Measurements from ENCODE around the gene SRRM2. TPM values are rescaled to one million over a fixed set of nuclear protein-coding genes. Genes with fewer than 3 reads are reported as not detected.

The SRRM2 gene
- total RNA-seq, 2 experiments from 2014 or later = 1,187 to 1,199 TPM

DNA sequence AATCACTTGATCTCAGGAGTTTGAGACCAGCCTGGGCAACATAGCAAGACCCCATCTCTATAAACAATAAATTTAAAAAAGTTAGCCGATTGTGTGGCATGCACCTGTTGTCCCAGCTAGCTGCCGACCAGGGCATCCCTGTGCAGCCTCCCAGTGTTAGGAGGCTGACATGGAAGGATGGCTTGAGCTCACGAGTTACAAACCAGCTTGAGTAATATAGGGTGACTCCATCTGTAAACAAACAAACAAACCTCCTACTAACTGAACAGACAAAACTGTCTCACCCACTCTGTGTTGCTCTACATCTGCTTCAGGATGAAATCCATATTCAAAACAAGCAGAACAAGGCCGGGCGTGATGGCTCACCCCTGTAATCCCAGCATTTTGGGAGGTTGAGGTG lies 25.5 kb upstream of the SRRM2 start:
- ATAC-seq (ENCODE audit: poor library complexity) (no peak), DNase-seq (no peak)
- Mint-ChIP-seq H3K4me1 (ENCODE audit: low read depth) (no peaks in the 10 kb centered on the region), H3K4me3 (no peak overlapping the region), H3K9me3 (no peaks in the 10 kb centered on the region), H3K27me3 (peaks cover 10% of the 10 kb centered on the region), H3K27ac (no peak overlapping the region), H3K36me3 (ENCODE audit: low read depth) (no peaks in the 10 kb centered on the region)
- intact Hi-C loops (cut with DNase I, micrococcal nuclease) = no loop called here
- POLR2A ChIA-PET = no interaction called here
- CTCF ChIA-PET = no interaction called here
- no peak overlapping the region for H3K4me3 ChIP-seq (ENCODE audit: low read length)
- no peaks in the 10 kb centered on the region for H3K36me3 ChIP-seq (ENCODE audit: insufficient read depth, low read length)
- H3K9me3 ChIP-seq (ENCODE audit: control insufficient read depth in 1 of 2, insufficient read depth in 1 of 2, low read length in 2 of 2) = no peaks in the 10 kb centered on the region
- peaks cover under 1% of the 10 kb centered on the region for H3K4me1 ChIP-seq (ENCODE audit: insufficient read depth, low read length)
- TF ChIP-seq, protein P1, sequence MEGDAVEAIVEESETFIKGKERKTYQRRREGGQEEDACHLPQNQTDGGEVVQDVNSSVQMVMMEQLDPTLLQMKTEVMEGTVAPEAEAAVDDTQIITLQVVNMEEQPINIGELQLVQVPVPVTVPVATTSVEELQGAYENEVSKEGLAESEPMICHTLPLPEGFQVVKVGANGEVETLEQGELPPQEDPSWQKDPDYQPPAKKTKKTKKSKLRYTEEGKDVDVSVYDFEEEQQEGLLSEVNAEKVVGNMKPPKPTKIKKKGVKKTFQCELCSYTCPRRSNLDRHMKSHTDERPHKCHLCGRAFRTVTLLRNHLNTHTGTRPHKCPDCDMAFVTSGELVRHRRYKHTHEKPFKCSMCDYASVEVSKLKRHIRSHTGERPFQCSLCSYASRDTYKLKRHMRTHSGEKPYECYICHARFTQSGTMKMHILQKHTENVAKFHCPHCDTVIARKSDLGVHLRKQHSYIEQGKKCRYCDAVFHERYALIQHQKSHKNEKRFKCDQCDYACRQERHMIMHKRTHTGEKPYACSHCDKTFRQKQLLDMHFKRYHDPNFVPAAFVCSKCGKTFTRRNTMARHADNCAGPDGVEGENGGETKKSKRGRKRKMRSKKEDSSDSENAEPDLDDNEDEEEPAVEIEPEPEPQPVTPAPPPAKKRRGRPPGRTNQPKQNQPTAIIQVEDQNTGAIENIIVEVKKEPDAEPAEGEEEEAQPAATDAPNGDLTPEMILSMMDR (IDR thresholded peaks at IDR 0.05) = no peak
- H3K27ac ChIP-seq (ENCODE audit: low read depth in 1 of 2, low read length in 2 of 2) = no peak overlapping the region
- peaks cover 0 to 2% of the 10 kb centered on the region in 2 experiments for H3K27me3 ChIP-seq (ENCODE audit: control insufficient read depth in 1 of 2, insufficient read depth in 2 of 2, low read length in 2 of 2)

DNA sequence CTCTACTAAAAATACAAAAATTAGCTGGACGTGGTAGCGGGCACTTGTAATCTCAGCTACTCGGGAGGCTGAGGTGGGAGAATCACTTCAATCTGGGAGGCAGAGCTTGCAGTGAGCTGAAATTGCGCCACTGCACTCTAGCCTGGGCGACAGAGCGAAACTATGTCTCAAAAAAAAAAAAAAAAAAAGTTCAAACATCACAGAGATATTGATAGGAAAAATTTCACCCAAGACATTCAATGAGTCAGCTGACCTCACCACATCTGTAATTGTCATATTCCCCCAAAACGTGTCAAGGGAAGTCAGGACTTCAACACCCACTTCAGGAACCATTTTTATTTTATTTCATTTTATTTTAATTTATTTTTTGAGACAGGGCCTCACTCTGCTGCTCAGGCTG lies 24.4 kb upstream of the SRRM2 start:
- DNase-seq (no peak), ATAC-seq (ENCODE audit: poor library complexity) (no peak)
- Histone ChIP-seq H3K9me3 (ENCODE audit: control insufficient read depth in 1 of 2, insufficient read depth in 1 of 2, low read length in 2 of 2) (no peaks in the 10 kb centered on the region), H3K4me3 (ENCODE audit: low read length) (no peak overlapping the region), H3K27me3 (ENCODE audit: control insufficient read depth in 1 of 2, insufficient read depth in 2 of 2, low read length in 2 of 2) (peaks cover 2 to 3% of the 10 kb centered on the region in 2 experiments), H3K36me3 (ENCODE audit: insufficient read depth, low read length) (no peaks in the 10 kb centered on the region), H3K27ac (ENCODE audit: low read depth in 1 of 2, low read length in 2 of 2) (no peak overlapping the region), H3K4me1 (ENCODE audit: insufficient read depth, low read length) (no peaks in the 10 kb centered on the region)
- no peak overlapping the region for H3K4me3 Mint-ChIP-seq
- CTCF ChIA-PET = no interaction called here
- H3K27ac Mint-ChIP-seq = no peak overlapping the region
- POLR2A ChIA-PET = no interaction called here
- no peaks in the 10 kb centered on the region for H3K36me3 Mint-ChIP-seq (ENCODE audit: low read depth)
- H3K9me3 Mint-ChIP-seq = no peaks in the 10 kb centered on the region
- intact Hi-C loops (cut with DNase I, micrococcal nuclease) = no loop called here
- TF ChIP-seq, protein P1 (IDR thresholded peaks at IDR 0.05) = no peak
- H3K4me1 Mint-ChIP-seq (ENCODE audit: low read depth) = no peaks in the 10 kb centered on the region
- H3K27me3 Mint-ChIP-seq = peaks cover 10% of the 10 kb centered on the region

DNA sequence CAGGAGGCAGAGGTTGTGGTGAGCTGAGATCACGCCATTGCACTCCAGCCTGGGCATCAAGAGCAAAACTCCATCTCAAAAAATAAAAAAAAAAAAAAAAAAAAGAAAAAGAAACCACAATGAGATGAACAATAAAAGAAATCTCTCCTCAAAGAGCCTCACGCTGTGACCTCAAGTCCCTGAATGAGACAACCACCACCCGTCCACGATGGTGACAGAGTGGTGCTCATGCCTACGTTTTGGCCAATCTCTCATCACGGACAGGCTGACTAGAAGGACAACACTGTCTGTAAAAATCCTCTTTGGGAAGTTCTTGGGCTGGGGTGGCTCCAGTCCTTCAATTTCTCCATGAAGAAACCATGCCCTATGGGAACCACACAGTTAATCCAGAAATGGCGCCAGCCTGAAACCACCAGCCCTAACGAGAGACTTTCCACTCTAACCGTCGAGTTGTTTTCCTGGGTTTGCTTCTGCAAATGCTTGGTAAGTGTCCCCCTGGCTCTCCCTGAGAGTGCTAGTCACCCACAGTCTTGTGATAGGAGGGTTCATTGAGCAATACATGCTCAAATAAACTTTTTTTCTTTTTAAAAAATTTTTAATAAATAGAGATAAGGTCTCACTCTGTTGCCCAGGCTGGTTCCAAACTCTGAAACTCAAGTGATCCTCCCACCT lies 17.5 kb upstream of the SRRM2 start:
- no peaks in the 10 kb centered on the region for H3K27me3 Mint-ChIP-seq
- peaks cover 0 to 3% of the 10 kb centered on the region in 2 experiments for H3K27me3 ChIP-seq (ENCODE audit: control insufficient read depth in 1 of 2, insufficient read depth in 2 of 2, low read length in 2 of 2)
- no peak overlapping the region for H3K4me3 Mint-ChIP-seq
- intact Hi-C loops (cut with DNase I, micrococcal nuclease) = no loop called here
- H3K4me1 Mint-ChIP-seq (ENCODE audit: low read depth) = no peaks in the 10 kb centered on the region
- DNase-seq = no peak
- H3K36me3 Mint-ChIP-seq (ENCODE audit: low read depth) = no peaks in the 10 kb centered on the region
- H3K4me3 ChIP-seq (ENCODE audit: low read length) = no peak overlapping the region
- H3K27ac Mint-ChIP-seq = no peak overlapping the region
- TF ChIP-seq, protein P1 (IDR thresholded peaks at IDR 0.05) = no peak
- POLR2A ChIA-PET = no interaction called here
- ATAC-seq (ENCODE audit: poor library complexity) = no peak
- CTCF ChIA-PET = no interaction called here
- H3K9me3 ChIP-seq (ENCODE audit: control insufficient read depth in 1 of 2, insufficient read depth in 1 of 2, low read length in 2 of 2) = peaks cover 0 to 5% of the 10 kb centered on the region in 2 experiments
- no peaks in the 10 kb centered on the region for H3K4me1 ChIP-seq (ENCODE audit: insufficient read depth, low read length)
- H3K36me3 ChIP-seq (ENCODE audit: insufficient read depth, low read length) = no peaks in the 10 kb centered on the region
- no peak overlapping the region for H3K27ac ChIP-seq (ENCODE audit: low read depth in 1 of 2, low read length in 2 of 2)
- no peaks in the 10 kb centered on the region for H3K9me3 Mint-ChIP-seq
